Measurements from ENCODE around the gene ETV6.

ETV6 gene

GRCh38 chr12:11714626-11715025, 65.2 kb downstream of the ETV6 start:
- Histone ChIP-seq H3K4me3 (ENCODE audit: low read depth in 1 of 2, low read length in 2 of 2) (no peak overlapping the region), H3K79me2 (ENCODE audit: insufficient read depth, low read length) (peaks cover 97% of the 10 kb centered on the region), H3K27ac (ENCODE audit: low read length) (0 out of 2 replicates have a peak overlapping the region, but pooled peaks have one; percentile 22), H3K36me3 (ENCODE audit: insufficient read depth, low read length) (peaks cover 75% of the 10 kb centered on the region), H3K4me2 (ENCODE audit: insufficient read depth, low read length) (no peak overlapping the region), H4K20me1 (ENCODE audit: insufficient read depth, low read length) (peaks cover 82% of the 10 kb centered on the region), H3K9me3 (ENCODE audit: insufficient read depth, low read length, severe bottlenecking) (no peaks in the 10 kb centered on the region), H3K9ac (ENCODE audit: low read depth, low read length) (no peak overlapping the region), H2AFZ (ENCODE audit: low read depth, low read length) (no peak overlapping the region), H3K4me1 (ENCODE audit: insufficient read depth, low read length) (no peaks in the 10 kb centered on the region), H3K27me3 (ENCODE audit: insufficient read depth, low read length, poor library complexity) (no peaks in the 10 kb centered on the region)
- TF ChIP-seq, protein P1, sequence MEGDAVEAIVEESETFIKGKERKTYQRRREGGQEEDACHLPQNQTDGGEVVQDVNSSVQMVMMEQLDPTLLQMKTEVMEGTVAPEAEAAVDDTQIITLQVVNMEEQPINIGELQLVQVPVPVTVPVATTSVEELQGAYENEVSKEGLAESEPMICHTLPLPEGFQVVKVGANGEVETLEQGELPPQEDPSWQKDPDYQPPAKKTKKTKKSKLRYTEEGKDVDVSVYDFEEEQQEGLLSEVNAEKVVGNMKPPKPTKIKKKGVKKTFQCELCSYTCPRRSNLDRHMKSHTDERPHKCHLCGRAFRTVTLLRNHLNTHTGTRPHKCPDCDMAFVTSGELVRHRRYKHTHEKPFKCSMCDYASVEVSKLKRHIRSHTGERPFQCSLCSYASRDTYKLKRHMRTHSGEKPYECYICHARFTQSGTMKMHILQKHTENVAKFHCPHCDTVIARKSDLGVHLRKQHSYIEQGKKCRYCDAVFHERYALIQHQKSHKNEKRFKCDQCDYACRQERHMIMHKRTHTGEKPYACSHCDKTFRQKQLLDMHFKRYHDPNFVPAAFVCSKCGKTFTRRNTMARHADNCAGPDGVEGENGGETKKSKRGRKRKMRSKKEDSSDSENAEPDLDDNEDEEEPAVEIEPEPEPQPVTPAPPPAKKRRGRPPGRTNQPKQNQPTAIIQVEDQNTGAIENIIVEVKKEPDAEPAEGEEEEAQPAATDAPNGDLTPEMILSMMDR (IDR thresholded peaks at IDR 0.05; ENCODE audit: borderline replicate concordance, extremely low read depth, low read length, poor library complexity, severe bottlenecking): no peak
- TF ChIP-seq EZH2 (IDR thresholded peaks at IDR 0.05; ENCODE audit: borderline replicate concordance, low read depth, low read length, severe bottlenecking): no peak
- ATAC-seq (ENCODE audit: insufficient read depth, low read depth) (no peak), DNase-seq (no peak)

DNA sequence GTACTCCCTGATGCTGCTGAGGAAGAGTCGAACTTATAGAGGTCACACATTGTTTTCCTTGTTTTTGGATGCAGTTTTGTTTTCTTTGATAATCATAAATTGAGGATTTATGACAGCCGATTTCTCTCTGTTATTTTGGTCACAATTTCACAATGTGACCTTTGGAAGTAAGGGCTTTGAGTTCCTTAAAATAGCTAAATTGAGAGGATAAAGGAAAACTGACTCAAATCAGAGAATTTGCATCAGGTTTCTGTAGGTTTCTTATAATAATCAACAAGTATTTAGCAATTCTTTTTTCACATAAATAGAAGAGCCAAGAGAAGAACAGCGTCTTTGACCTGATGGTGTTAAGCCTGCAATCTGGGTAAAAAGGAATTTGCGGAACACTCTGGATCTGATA, 66.1 kb downstream of the ETV6 start:
- peaks cover 93% of the 10 kb centered on the region for H3K79me2 ChIP-seq (ENCODE audit: insufficient read depth, low read length)
- no peak overlapping the region for H3K4me2 ChIP-seq (ENCODE audit: insufficient read depth, low read length)
- no peaks in the 10 kb centered on the region for H3K27me3 ChIP-seq (ENCODE audit: insufficient read depth, low read length, poor library complexity)
- no peak overlapping the region for H2AFZ ChIP-seq (ENCODE audit: low read depth, low read length)
- H4K20me1 ChIP-seq (ENCODE audit: insufficient read depth, low read length): peaks cover 79% of the 10 kb centered on the region
- DNase-seq (no peak), ATAC-seq (ENCODE audit: insufficient read depth, low read depth) (no peak)
- H3K9me3 ChIP-seq (ENCODE audit: insufficient read depth, low read length, severe bottlenecking): no peaks in the 10 kb centered on the region
- H3K36me3 ChIP-seq (ENCODE audit: insufficient read depth, low read length): peaks cover 66% of the 10 kb centered on the region
- no peaks in the 10 kb centered on the region for H3K4me1 ChIP-seq (ENCODE audit: insufficient read depth, low read length)
- no peak overlapping the region for H3K27ac ChIP-seq (ENCODE audit: low read length)
- TF ChIP-seq, protein P1 (IDR thresholded peaks at IDR 0.05; ENCODE audit: borderline replicate concordance, extremely low read depth, low read length, poor library complexity, severe bottlenecking): no peak
- no peak for TF ChIP-seq EZH2 (IDR thresholded peaks at IDR 0.05; ENCODE audit: borderline replicate concordance, low read depth, low read length, severe bottlenecking)
- no peak overlapping the region for H3K4me3 ChIP-seq (ENCODE audit: low read depth in 1 of 2, low read length in 2 of 2)
- no peak overlapping the region for H3K9ac ChIP-seq (ENCODE audit: low read depth, low read length)

GRCh38 chr12:11716794-11717518, 67.5 kb downstream of the ETV6 start:
- Histone ChIP-seq H3K4me2 (ENCODE audit: insufficient read depth, low read length) (no peak overlapping the region), H3K79me2 (ENCODE audit: insufficient read depth, low read length) (peaks cover 91% of the 10 kb centered on the region), H3K4me3 (ENCODE audit: low read depth in 1 of 2, low read length in 2 of 2) (no peak overlapping the region), H3K27ac (ENCODE audit: low read length) (no peak overlapping the region), H2AFZ (ENCODE audit: low read depth, low read length) (no peak overlapping the region), H3K27me3 (ENCODE audit: insufficient read depth, low read length, poor library complexity) (no peaks in the 10 kb centered on the region), H3K9ac (ENCODE audit: low read depth, low read length) (no peak overlapping the region), H3K36me3 (ENCODE audit: insufficient read depth, low read length) (peaks cover 58% of the 10 kb centered on the region), H3K4me1 (ENCODE audit: insufficient read depth, low read length) (no peaks in the 10 kb centered on the region), H3K9me3 (ENCODE audit: insufficient read depth, low read length, severe bottlenecking) (no peaks in the 10 kb centered on the region), H4K20me1 (ENCODE audit: insufficient read depth, low read length) (peaks cover 73% of the 10 kb centered on the region)
- DNase-seq (no peak), ATAC-seq (ENCODE audit: insufficient read depth, low read depth) (no peak)
- no peak for TF ChIP-seq EZH2 (IDR thresholded peaks at IDR 0.05; ENCODE audit: borderline replicate concordance, low read depth, low read length, severe bottlenecking)
- TF ChIP-seq, protein P1 (IDR thresholded peaks at IDR 0.05; ENCODE audit: borderline replicate concordance, extremely low read depth, low read length, poor library complexity, severe bottlenecking): no peak
